Smooth muscle cell (in vitro differentiated cells): ENCODE results near the gene PLCB4. TPM values are rescaled to one million over a fixed set of nuclear protein-coding genes. Genes with fewer than 3 reads are reported as not detected.
"Not testable (repeated sequence)": the region's sequence is repeated elsewhere in the genome, so short reads cannot be mapped to it uniquely, and the experiment has no call there.

ENCODE experiments used
- DNase-seq: peaks from one replicate; lab custom pipeline; 2025; ENCODE audit not compliant: unreplicated experiment; lab: John Stamatoyannopoulos, UW
- H2AFZ ChIP-seq: fragments of 200-600 bp; sonication (generic); 2 replicates; pipeline ENCODE4 v1.6.0; 2016; ENCODE audit warnings: antibody characterized with exemption, low read depth, mild to moderate bottlenecking
- H3F3A ChIP-seq: fragments of 200-600 bp; sonication (generic); 2 replicates; pipeline ENCODE4 v1.6.0; 2017; ENCODE audit warnings: antibody characterized with exemption, low read depth
- H3K27ac ChIP-seq: fragments of 200-600 bp; sonication (generic); 2 replicates; pipeline ENCODE4 v1.5.1; 2016; ENCODE audit warnings: low read depth, mild to moderate bottlenecking
- H3K27me3 ChIP-seq: fragments of 200-600 bp; sonication (generic); 2 replicates; pipeline ENCODE4 v1.6.1; 2016; ENCODE audit warnings: low read depth, mild to moderate bottlenecking
- H3K36me3 ChIP-seq: fragments of 200-600 bp; sonication (generic); 2 replicates; pipeline ENCODE4 v1.5.1; 2016; ENCODE audit warnings: low read depth
- H3K4me1 ChIP-seq: fragments of 200-600 bp; sonication (generic); 2 replicates; pipeline ENCODE4 v1.5.1; 2016; ENCODE audit warnings: low read depth
- H3K4me2 ChIP-seq: fragments of 200-600 bp; sonication (generic); 2 replicates; pipeline ENCODE4 v1.6.0; 2016; ENCODE audit warnings: mild to moderate bottlenecking
- H3K4me3 ChIP-seq: fragments of 200-600 bp; sonication (generic); 2 replicates; pipeline ENCODE4 v1.5.1; 2016; ENCODE audit warnings: mild to moderate bottlenecking
- H3K79me2 ChIP-seq: fragments of 200-600 bp; sonication (generic); 2 replicates; pipeline ENCODE4 v1.6.0; 2016; ENCODE audit warnings: low read depth, mild to moderate bottlenecking
- H3K9ac ChIP-seq: fragments of 200-600 bp; sonication (generic); 2 replicates; pipeline ENCODE4 v1.6.0; 2016; ENCODE audit warnings: low read depth
- H3K9me3 ChIP-seq: fragments of 200-600 bp; sonication (generic); replicated peaks from 2 replicates; pipeline ENCODE4 v1.5.1; 2016; ENCODE audit warnings: low read depth
- H4K20me1 ChIP-seq: fragments of 200-600 bp; sonication (generic); 2 replicates; pipeline ENCODE4 v1.6.0; 2016; ENCODE audit warnings: low read depth
- WGBS: methylation state at CpG from one replicate; pipeline ENCODE4 v1.1.7; 2016; ENCODE audit warnings: low lambda C conversion rate; 5-methylcytosine and 5-hydroxymethylcytosine counted together
- polyA plus RNA-seq: library from polyadenylated mRNA; unstranded; fragments of >200 nt; fragmentation: Nextera tagmentation; extraction: Ambion mirVana; gene quantifications from 2 replicates; pipeline ENCODE4 v1.2.1, GENCODE V29; 2016
- total RNA-seq: library from RNA; depleted of rRNA; stranded (reverse); fragments of >200 nt; gene quantifications from 2 replicates; pipeline ENCODE4 v1.2.3, GENCODE V29; 2014
- TF ChIP-seq, protein P1 (sequence below): fragments of 200-600 bp; sonication (generic); IDR thresholded peaks from 2 replicates; pipeline ENCODE4 v1.5.1; 2017; ENCODE audit warnings: borderline replicate concordance, mild to moderate bottlenecking, antibody characterized with exemption; ENCODE audit not compliant: insufficient read depth, poor library complexity, severe bottlenecking

PLCB4 gene
- total and polyA plus RNA-seq, 2 experiments from 2014 or later, result 3.0 to 5.3 TPM

DNA sequence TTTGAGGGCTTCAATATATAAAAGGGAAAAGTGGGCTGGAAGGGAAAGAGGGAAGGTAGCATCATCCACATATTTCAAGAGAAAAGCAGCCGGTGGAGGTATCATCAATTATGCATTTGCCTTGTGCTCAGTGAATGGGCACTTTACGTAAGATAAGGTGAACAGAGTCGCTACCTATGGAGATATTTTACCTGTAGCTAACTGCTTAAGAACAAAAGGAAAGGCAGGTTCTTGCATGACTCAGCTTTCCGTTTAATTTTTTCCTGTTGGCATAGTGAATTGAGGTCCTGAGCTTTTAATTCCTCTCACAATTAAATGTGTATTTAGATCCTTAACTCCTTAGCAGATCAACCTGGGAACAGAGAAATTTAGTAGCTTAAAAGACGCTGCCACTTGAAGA, 25.5 kb upstream of the PLCB4 start:
- no peaks in the 10 kb centered on the region for H3K79me2 ChIP-seq
- TF ChIP-seq, protein P1, sequence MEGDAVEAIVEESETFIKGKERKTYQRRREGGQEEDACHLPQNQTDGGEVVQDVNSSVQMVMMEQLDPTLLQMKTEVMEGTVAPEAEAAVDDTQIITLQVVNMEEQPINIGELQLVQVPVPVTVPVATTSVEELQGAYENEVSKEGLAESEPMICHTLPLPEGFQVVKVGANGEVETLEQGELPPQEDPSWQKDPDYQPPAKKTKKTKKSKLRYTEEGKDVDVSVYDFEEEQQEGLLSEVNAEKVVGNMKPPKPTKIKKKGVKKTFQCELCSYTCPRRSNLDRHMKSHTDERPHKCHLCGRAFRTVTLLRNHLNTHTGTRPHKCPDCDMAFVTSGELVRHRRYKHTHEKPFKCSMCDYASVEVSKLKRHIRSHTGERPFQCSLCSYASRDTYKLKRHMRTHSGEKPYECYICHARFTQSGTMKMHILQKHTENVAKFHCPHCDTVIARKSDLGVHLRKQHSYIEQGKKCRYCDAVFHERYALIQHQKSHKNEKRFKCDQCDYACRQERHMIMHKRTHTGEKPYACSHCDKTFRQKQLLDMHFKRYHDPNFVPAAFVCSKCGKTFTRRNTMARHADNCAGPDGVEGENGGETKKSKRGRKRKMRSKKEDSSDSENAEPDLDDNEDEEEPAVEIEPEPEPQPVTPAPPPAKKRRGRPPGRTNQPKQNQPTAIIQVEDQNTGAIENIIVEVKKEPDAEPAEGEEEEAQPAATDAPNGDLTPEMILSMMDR, result no peak
- no peak overlapping the region for H3K27ac ChIP-seq
- H3K9me3 ChIP-seq, result no peaks in the 10 kb centered on the region
- no peak overlapping the region for H2AFZ ChIP-seq
- H3F3A ChIP-seq, result no peaks in the 10 kb centered on the region
- no peak for DNase-seq
- no peak overlapping the region for H3K4me2 ChIP-seq
- no peaks in the 10 kb centered on the region for H3K36me3 ChIP-seq
- no peaks in the 10 kb centered on the region for H4K20me1 ChIP-seq
- no peaks in the 10 kb centered on the region for H3K27me3 ChIP-seq
- WGBS, result 79% methylated on average over 5 of the region's 5 CpGs
- no peak overlapping the region for H3K4me3 ChIP-seq
- no peaks in the 10 kb centered on the region for H3K4me1 ChIP-seq
- no peak overlapping the region for H3K9ac ChIP-seq

DNA sequence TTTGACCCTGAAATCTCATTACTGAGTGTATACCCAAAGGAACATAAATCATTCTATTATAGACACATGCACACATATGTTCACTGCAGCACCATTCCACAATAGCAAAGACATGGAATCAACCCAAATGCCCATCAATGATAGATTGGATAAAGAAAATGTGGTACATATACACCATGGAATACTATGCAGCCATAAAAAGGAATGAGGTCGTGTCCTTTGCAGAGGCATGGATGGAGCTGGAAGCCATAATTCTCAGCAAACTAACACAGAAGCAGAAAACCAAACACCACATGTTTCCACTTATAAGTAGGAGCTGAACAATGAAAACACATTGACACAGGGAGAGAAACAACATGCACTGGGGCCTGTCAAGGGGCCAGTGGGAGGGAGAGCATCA, 21.0 kb upstream of the PLCB4 start:
- H3K4me1 ChIP-seq, H3K27me3 ChIP-seq, H3K27ac ChIP-seq, H3K4me2 ChIP-seq, H4K20me1 ChIP-seq, H3K4me3 ChIP-seq, H3K36me3 ChIP-seq, H2AFZ ChIP-seq, H3K9ac ChIP-seq, DNase-seq, H3K79me2 ChIP-seq, H3K9me3 ChIP-seq: not testable (repeated sequence)
- H3F3A ChIP-seq, result peaks cover 14% of the 10 kb centered on the region
- 93% methylated on average over 1 of the region's 1 CpG for WGBS

DNA sequence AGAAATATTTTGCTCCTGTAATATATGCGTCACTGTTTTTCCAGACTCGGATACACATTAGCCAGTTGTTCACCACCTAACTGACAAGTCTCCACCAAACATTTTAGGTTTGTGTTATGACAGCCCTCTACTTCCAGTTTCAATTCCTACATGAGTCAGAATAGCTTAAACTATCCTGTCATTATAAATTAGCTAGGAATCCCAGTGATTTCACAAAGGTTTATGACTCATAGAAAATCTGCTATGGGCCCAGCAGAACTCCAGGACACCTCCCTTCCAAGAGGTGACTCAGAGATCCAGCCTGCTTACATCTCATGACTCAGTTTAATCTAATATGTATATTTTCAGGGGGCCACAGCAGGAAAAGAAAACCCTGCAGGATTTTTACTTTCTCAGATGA, 17.4 kb upstream of the PLCB4 start:
- Histone ChIP-seq H3K27ac (peak overlapping the region; percentile 81), H3K27me3 (no peaks in the 10 kb centered on the region), H2AFZ (no peak overlapping the region), H4K20me1 (no peaks in the 10 kb centered on the region), H3K9me3 (no peaks in the 10 kb centered on the region), H3F3A (peaks cover 14% of the 10 kb centered on the region), H3K4me3 (no peak overlapping the region), H3K4me1 (peaks cover 3% of the 10 kb centered on the region), H3K79me2 (no peaks in the 10 kb centered on the region), H3K9ac (no peak overlapping the region), H3K4me2 (peak overlapping the region; percentile 57), H3K36me3 (no peaks in the 10 kb centered on the region)
- no peak for DNase-seq
- 55% methylated on average over 2 of the region's 2 CpGs for WGBS
- TF ChIP-seq, protein P1, result no peak

DNA sequence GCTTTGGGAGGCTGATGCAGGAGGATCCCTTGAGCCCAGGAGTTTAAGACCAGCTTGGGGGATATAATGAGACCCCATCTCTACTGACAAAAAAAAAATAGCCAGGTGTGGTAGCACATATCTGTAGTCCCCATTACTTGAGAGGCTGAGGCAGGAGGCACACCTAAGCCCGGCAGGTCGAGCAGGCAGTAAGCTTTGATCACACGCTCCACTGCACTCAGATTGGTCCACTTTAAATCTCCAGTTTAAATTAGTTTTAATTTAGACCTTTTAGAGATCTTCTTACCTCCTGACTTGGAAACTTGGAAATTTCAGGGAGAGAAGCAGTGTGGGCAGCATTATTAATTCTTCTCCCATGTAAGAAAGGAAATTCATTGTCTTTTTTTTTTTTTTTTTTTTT, 16.8 kb upstream of the PLCB4 start:
- no peaks in the 10 kb centered on the region for H3K79me2 ChIP-seq
- no peaks in the 10 kb centered on the region for H4K20me1 ChIP-seq
- H3K4me1 ChIP-seq, result peaks cover 3% of the 10 kb centered on the region
- TF ChIP-seq, protein P1, result no peak
- H2AFZ ChIP-seq, result no peak overlapping the region
- peak overlapping the region; percentile 57 for H3K4me2 ChIP-seq
- H3K36me3 ChIP-seq, result no peaks in the 10 kb centered on the region
- H3K27ac ChIP-seq, result peak overlapping the region; percentile 81
- peak overlapping the region; percentile 10 for H3K9ac ChIP-seq
- H3K9me3 ChIP-seq, result no peaks in the 10 kb centered on the region
- WGBS, result 63% methylated on average over 3 of the region's 3 CpGs
- no peaks in the 10 kb centered on the region for H3K27me3 ChIP-seq
- no peak for DNase-seq
- H3K4me3 ChIP-seq, result no peak overlapping the region
- peaks cover 14% of the 10 kb centered on the region for H3F3A ChIP-seq
